OCI-LY3 (cell line): ENCODE results near the gene PPP2R2C.

ENCODE experiments used
- H2AFZ ChIP-seq: fragments of 200-600, 300-600 bp; shearing (Covaris generic); 2 replicates; pipeline ENCODE4 v1.6.0; 2014; ENCODE audit warnings: antibody characterized with exemption, low read depth, low read length
- H3K27ac ChIP-seq: fragments of 200-600, 300-600 bp; sonication (generic); 2 replicates; pipeline ENCODE4 v1.5.1; 2014; ENCODE audit warnings: mild to moderate bottlenecking, low read length, moderate library complexity, mixed read lengths
- H3K27me3 ChIP-seq: fragments of 200-600, 300-600 bp; sonication (generic); 2 replicates; pipeline ENCODE4 v1.6.1; 2014; ENCODE audit warnings: low read depth, low read length, mixed read lengths
- H3K36me3 ChIP-seq: fragments of 200-600, 300-600 bp; sonication (generic); replicated peaks from 2 replicates; pipeline ENCODE3; 2014; ENCODE audit warnings: low read depth, low read length, mixed read lengths
- H3K4me1 ChIP-seq: fragments of 300-600, 200-600 bp; sonication (generic); 2 replicates; pipeline ENCODE4 v1.6.1; 2014; ENCODE audit warnings: low read length, mixed read lengths
- H3K4me2 ChIP-seq: fragments of 200-600, 300-600 bp; sonication (generic); 2 replicates; pipeline ENCODE4 v1.6.1; 2014; ENCODE audit warnings: low read length, mixed read lengths
- H3K4me3 ChIP-seq: fragments of 300-600, 200-600 bp; sonication (generic); 2 replicates; pipeline ENCODE4 v1.5.1; 2014; ENCODE audit warnings: antibody characterized with exemption, mild to moderate bottlenecking, low read length, moderate library complexity
- H3K79me2 ChIP-seq: fragments of 300-600, 200-600 bp; shearing (Covaris generic); 2 replicates; pipeline ENCODE4 v1.6.1; 2014; ENCODE audit warnings: mild to moderate bottlenecking, low read length, mixed read lengths
- H3K9ac ChIP-seq: fragments of 300-600, 200-600 bp; shearing (Covaris generic); 2 replicates; pipeline ENCODE4 v1.6.0; 2014; ENCODE audit warnings: mild to moderate bottlenecking, low read length, moderate library complexity
- H3K9me3 ChIP-seq: fragments of 200-600, 300-600 bp; shearing (Covaris generic); 2 replicates; pipeline ENCODE4 v1.6.1; 2014; ENCODE audit warnings: low read length, mixed read lengths; ENCODE audit not compliant: insufficient read depth
- H4K20me1 ChIP-seq: fragments of 200-600, 300-600 bp; sonication (generic); 2 replicates; pipeline ENCODE4 v1.6.1; 2016; ENCODE audit warnings: low read length, mixed read lengths; ENCODE audit not compliant: insufficient read depth
- EZH2phosphoT487 ChIP-seq: fragments of 200-600 bp; shearing (Covaris generic); IDR thresholded peaks from 2 replicates; pipeline ENCODE4 v1.6.1; 2018; ENCODE audit warnings: antibody characterized with exemption, mixed run types, low read depth
- TF ChIP-seq, protein P1 (sequence below): fragments of 200-600, 300-600 bp; sonication (generic); IDR thresholded peaks from 2 replicates; pipeline ENCODE4 v1.5.1; 2014; ENCODE audit warnings: antibody characterized with exemption, low read length, low read depth

Gene PPP2R2C

DNA sequence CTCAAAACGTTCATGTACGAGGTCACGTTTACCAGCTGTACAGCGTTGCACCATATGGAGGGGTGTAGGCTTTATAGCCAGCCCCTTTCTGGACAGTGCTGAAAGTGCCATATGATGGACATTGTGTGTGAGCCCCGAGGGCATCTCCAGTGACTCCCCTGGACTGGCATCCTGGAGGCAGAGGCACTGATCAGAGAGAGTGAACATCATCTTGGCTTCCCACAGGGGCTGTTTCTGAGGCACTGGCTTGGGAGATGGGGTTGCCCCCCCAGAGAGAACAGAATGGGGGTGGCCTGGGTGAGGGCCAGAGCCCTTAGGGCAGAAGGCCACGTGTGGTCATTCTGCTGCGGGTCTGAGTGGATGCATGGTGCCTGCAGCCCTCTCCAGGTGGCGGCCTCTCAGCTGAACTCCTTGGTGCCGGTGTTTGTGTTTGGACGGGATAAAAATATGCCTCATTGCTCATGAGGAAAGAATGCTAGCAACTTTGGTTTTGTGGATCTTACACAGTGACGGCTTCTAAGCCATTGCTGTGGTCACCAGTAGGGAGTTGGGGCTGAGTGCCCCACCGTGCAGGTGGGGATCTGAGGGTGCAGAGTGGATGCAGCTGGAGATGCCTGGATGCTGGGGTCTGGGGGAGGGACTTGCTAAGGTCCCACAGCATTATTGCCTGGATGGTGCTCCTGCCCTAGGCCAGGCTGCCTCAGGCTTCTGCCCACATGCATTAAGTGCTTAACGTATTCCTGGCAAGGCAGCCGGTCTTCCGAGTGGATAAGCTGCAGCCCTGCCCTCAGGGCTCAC lies 199.4 kb downstream of the PPP2R2C start:
- no peaks in the 10 kb centered on the region for H3K4me1 ChIP-seq
- no peak overlapping the region for H3K4me2 ChIP-seq
- no peaks in the 10 kb centered on the region for H3K9me3 ChIP-seq
- H4K20me1 ChIP-seq = no peaks in the 10 kb centered on the region
- H3K36me3 ChIP-seq = no peaks in the 10 kb centered on the region
- no peak overlapping the region for H3K4me3 ChIP-seq
- no peak overlapping the region for H3K9ac ChIP-seq
- H3K27ac ChIP-seq = no peak overlapping the region
- H3K27me3 ChIP-seq = no peaks in the 10 kb centered on the region
- H2AFZ ChIP-seq = no peak overlapping the region
- TF ChIP-seq, protein P1, sequence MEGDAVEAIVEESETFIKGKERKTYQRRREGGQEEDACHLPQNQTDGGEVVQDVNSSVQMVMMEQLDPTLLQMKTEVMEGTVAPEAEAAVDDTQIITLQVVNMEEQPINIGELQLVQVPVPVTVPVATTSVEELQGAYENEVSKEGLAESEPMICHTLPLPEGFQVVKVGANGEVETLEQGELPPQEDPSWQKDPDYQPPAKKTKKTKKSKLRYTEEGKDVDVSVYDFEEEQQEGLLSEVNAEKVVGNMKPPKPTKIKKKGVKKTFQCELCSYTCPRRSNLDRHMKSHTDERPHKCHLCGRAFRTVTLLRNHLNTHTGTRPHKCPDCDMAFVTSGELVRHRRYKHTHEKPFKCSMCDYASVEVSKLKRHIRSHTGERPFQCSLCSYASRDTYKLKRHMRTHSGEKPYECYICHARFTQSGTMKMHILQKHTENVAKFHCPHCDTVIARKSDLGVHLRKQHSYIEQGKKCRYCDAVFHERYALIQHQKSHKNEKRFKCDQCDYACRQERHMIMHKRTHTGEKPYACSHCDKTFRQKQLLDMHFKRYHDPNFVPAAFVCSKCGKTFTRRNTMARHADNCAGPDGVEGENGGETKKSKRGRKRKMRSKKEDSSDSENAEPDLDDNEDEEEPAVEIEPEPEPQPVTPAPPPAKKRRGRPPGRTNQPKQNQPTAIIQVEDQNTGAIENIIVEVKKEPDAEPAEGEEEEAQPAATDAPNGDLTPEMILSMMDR = no peak
- TF ChIP-seq EZH2phosphoT487 = no peak
- H3K79me2 ChIP-seq = no peaks in the 10 kb centered on the region

DNA sequence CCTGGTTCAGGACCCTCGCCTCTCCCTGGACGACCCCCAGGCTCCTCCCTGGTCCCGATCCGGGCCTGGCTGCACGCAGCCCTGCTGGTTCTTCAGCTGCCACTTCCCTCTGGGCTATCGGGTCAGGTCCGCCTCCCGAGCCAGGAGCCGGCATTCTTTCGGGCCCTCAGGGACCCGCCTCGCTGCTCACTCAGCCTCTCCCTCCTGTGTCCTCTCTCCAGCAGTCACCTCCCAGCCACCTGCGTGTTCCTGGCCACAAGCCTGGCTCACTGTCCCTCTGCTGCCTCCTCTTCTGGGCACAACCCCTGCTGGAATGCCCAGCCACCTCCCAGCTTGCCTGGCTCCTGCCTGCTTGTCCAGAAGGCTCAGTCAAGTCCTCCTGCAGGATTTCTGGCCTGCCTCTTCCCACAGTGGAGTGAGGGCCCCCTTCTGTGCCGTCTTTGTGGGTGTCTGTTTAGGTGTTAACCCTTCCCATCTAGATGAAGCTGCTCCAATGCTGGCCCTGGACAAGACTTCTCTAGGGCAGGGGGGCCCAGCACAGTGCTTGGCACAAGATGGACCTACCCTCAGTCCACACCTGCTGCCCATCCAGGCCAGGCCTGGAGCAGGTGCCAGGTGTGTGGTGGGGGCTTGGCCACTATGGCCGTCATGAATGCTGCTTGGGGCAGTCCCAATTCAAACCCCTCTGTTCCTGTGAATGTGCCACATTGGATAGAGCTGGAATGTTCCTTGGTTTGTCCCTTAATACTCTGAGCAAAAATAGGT lies 200.5 kb downstream of the PPP2R2C start:
- H3K36me3 ChIP-seq = no peaks in the 10 kb centered on the region
- H3K9ac ChIP-seq = no peak overlapping the region
- no peak overlapping the region for H2AFZ ChIP-seq
- no peak overlapping the region for H3K4me2 ChIP-seq
- H4K20me1 ChIP-seq = no peaks in the 10 kb centered on the region
- H3K79me2 ChIP-seq = no peaks in the 10 kb centered on the region
- H3K27ac ChIP-seq = no peak overlapping the region
- no peaks in the 10 kb centered on the region for H3K27me3 ChIP-seq
- TF ChIP-seq EZH2phosphoT487 = no peak
- peaks cover 7% of the 10 kb centered on the region; the same call in 1 of the 2 replicates for H3K4me1 ChIP-seq
- H3K9me3 ChIP-seq = no peaks in the 10 kb centered on the region
- H3K4me3 ChIP-seq = no peak overlapping the region

DNA sequence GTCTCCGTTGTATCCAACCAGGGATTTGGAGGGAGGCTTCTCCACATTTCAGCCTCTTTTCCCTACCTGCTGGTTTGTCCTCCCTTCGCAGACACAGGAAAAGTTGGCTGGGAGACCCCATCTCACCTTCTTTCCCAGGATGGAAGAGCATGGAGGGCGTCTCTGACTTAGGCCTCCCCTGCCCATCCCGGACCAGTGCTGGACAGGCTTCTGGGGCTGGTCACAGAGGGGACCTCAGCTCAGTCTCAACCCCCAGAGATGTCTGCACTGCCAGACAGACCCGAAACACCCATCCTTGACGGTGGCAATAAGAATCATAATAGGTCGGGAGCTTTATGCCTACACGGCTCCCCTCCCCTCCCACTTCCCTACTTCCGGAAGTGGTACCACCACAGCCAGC lies 201.2 kb downstream of the PPP2R2C start:
- Histone ChIP-seq H3K9ac (no peak overlapping the region), H3K4me2 (no peak overlapping the region), H3K27me3 (no peaks in the 10 kb centered on the region; the same call in 1 of the 2 replicates), H3K27ac (no peak overlapping the region), H3K4me3 (no peak overlapping the region), H4K20me1 (no peaks in the 10 kb centered on the region), H3K4me1 (peaks cover 7% of the 10 kb centered on the region; the same call in 1 of the 2 replicates), H2AFZ (no peak overlapping the region), H3K36me3 (no peaks in the 10 kb centered on the region), H3K9me3 (no peaks in the 10 kb centered on the region), H3K79me2 (no peaks in the 10 kb centered on the region)
- no peak for TF ChIP-seq EZH2phosphoT487
- TF ChIP-seq, protein P1 = no peak

DNA sequence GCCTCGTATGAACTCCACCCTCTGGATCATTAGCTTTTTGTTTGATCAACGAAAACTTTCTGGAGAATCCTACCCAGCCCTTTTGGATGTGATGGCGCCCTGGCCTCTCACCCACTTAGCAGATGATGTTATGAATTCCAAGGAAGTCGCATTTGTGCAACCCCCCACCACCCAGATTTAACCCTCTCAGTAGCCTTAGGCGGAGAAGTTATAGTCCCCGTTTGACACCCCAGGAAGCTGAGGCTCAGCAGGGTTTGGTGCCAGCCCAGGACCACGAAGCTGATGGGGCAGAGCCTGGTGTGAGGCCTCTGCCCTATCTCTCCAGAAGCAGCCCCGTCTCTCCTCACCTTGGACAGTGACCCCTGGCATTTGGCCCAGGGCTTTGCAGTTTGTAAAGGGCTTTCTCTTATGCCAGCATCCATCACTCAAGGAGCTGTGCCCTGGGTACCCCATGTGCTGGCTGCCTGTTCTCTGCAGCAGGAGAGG lies 201.7 kb downstream of the PPP2R2C start:
- H2AFZ ChIP-seq = no peak overlapping the region
- peak overlapping the region; percentile 44 for H3K4me2 ChIP-seq
- H3K4me3 ChIP-seq = peak overlapping the region; percentile 84
- peak overlapping the region; percentile 54; the same call in 1 of the 2 replicates for H3K9ac ChIP-seq
- no peak overlapping the region for H3K27ac ChIP-seq
- H3K9me3 ChIP-seq = no peaks in the 10 kb centered on the region
- TF ChIP-seq EZH2phosphoT487 = no peak
- TF ChIP-seq, protein P1 = no peak
- no peaks in the 10 kb centered on the region; the same call in 1 of the 2 replicates for H3K27me3 ChIP-seq
- no peaks in the 10 kb centered on the region for H3K36me3 ChIP-seq
- H3K79me2 ChIP-seq = no peaks in the 10 kb centered on the region
- no peaks in the 10 kb centered on the region for H4K20me1 ChIP-seq
- peaks cover 7% of the 10 kb centered on the region; the same call in 1 of the 2 replicates for H3K4me1 ChIP-seq
